ENCODE results near the gene UPK3A. TPM values are rescaled to one million over a fixed set of nuclear protein-coding genes. Genes with fewer than 3 reads are reported as not detected.

The UPK3A gene
- total and polyA plus RNA-seq, 2 of the 8 experiments (the other 6 are each of a cell fraction or from before 2014, with no cell fraction given) = 0.35 to 1.7 TPM

DNA sequence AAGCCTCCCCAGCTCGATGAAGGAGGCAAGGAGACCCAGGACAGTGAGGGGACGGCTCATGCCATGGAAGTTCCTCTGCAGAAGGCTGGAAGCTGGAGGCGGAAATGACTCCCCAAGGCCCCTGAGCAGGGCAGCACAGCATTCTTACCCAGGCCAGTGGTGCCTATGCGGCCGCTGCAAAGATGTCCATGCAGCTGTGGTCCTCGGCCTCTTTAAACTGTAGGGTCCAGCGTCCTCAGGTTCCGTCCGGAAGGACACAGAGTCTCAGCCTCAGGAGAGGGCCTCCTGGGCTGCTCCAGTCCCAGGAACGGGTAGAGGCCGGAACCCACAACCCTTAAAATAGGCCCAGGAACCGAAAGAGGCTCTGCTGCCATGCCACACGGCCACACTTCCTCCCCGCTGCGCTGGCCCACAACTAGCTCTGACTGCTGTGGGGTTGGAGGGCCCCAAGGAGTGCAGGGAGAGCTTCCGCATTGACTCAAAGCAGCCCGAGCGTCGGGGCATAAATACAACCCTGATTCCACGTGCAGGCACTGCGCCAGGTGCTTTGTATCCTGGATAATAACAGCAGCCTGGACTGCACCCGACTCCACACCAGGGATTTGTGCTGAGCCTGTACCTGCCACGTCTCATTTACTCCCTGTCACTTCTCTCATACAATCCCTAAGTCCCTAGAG lies 49.5 kb upstream of the UPK3A start (continued):
- TF ChIP-seq RBBP5 (IDR thresholded peaks at IDR 0.05; ENCODE audit: borderline replicate concordance, low read depth, low read length) (no peak), EZH2 (IDR thresholded peaks at IDR 0.05; ENCODE audit: low read depth, low read length, severe bottlenecking) (no peak), TEAD4 (IDR thresholded peaks at IDR 0.05; ENCODE audit: low read depth, low read length) (no peak), POLR2AphosphoS5 (IDR thresholded peaks at IDR 0.05; ENCODE audit: low read depth, low read length) (no peak), GABPA (IDR thresholded peaks at IDR 0.05; ENCODE audit: borderline replicate concordance, insufficient read depth, low read length) (no peak), NANOG (IDR thresholded peaks at IDR 0.05; ENCODE audit: insufficient read depth, low read depth, low read length, poor library complexity, severe bottlenecking) (no peak), YY1 (IDR thresholded peaks at IDR 0.05; ENCODE audit: low read depth, low read length) (no peak), CREB1 (IDR thresholded peaks at IDR 0.05) (no peak)
